ENCODE data around the gene CA10.
A peak's percentile ranks its signal among the peaks of the same experiment; 100 is the strongest.

CA10 gene

GRCh38 chr17:52048137-52048898 lies 110.2 kb downstream of the CA10 start:
- DNase-seq = no peak

- no peak for DNase-seq
These were observed 111.4 kb downstream of the CA10 start for GRCh38 chr17:52047086-52047485.

DNA sequence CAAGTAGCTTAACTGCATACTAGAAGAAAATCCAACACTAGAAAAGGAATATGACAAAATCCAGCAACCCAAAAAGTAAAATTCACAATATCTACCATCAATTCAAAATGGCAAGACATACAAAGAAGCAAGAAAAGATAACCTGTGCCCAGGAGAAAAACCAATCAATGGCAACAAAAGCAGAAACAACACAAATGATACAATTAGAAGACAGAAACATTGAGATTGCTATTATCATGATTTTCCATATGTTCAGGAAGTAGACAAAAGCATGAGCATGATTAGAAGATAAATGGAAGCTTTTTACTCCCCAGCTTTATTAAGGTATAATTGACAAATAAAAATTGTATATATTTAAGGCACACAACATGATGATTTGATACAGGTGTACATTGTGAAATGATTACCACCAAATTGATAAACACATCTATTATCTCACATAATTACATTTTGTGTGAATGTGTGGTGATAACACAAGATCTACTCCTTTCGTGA lies 117.3 kb downstream of the CA10 start:
- no peak for DNase-seq

GRCh38 chr17:52036416-52036815 lies 122.1 kb downstream of the CA10 start:
- DNase-seq = no peak

- DNase-seq = peak in 33 of 56 donors; percentile 1 to 46 (median 17)
These were observed 123.1 kb downstream of the CA10 start for GRCh38 chr17:52035336-52035915.

DNA sequence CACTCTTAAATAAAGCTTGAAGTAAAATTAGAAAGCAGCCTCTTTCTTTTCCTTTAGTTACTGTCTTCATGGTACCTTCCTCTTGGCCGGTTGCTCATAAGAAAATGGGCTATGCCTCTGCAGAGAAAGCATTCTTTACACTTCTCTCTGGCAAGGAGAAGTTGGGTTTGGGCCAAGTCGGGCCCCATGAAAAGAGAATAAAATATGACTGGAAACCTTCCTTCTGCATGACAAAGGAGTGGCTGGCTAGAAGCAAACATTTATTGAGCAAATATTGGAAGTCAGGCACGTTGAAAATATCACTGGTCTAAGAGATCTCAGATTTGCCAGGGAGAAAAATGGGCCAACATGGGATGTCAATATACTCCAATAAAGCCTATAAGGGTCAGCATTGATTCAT lies 126.1 kb downstream of the CA10 start:
- no peak for DNase-seq

- DNase-seq = no peak
These were observed 128.5 kb downstream of the CA10 start for GRCh38 chr17:52030052-52030451.

GRCh38 chr17:52027620-52028295 lies 130.8 kb downstream of the CA10 start:
- no peak for DNase-seq

DNA sequence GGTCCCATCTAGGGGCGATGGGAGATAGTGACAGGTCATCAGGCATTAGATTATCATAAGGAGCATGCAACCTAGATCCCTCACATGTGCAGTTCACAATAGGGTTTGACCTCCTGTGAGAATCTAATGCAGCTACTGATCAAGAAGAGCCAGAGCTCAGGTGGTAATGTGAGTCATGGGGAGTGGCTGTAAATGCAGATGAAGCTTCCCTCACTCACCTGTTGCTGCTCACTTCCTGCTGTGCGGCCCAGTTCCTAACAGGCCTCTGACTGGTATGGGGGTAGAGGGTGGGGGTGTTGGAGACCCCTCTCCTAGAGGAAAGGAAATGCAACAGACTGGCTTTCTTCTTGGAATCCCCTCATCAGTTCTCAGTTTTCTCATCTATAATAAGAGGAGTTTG lies 131.4 kb downstream of the CA10 start:
- DNase-seq = no peak

GRCh38 chr17:52026075-52026474 lies 132.4 kb downstream of the CA10 start:
- DNase-seq = no peak

GRCh38 chr17:52025236-52025635 lies 133.3 kb downstream of the CA10 start:
- DNase-seq = no peak

DNA sequence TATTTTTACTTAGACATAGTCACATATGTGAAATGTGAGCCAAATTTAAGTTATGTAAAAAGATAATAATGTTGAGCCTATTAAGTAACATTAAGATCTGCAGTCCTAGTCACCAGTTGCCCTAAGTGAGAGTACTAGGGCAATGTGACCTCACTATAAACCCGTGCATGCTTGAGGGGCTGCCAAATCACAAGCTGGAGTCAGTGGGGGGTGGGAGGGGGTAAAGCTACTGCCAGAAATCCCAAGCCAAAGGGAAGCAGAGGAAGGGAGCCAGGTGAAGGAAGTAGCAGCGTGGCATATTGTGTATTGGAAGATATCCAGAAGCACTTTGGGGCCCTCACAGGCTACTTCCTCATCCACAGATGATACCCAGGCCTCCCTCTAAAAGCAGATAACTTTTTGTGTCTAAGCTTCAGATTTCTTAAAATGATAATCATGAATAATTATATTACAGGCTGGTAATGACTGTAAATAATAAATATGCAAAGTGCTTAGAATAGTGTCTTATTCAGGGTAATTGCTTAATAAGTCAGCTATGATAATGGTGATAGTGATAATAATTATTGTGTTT lies 134.1 kb downstream of the CA10 start:
- DNase-seq = no peak

- DNase-seq = no peak
These were observed 147.4 kb downstream of the CA10 start for GRCh38 chr17:52011064-52011463.

DNA sequence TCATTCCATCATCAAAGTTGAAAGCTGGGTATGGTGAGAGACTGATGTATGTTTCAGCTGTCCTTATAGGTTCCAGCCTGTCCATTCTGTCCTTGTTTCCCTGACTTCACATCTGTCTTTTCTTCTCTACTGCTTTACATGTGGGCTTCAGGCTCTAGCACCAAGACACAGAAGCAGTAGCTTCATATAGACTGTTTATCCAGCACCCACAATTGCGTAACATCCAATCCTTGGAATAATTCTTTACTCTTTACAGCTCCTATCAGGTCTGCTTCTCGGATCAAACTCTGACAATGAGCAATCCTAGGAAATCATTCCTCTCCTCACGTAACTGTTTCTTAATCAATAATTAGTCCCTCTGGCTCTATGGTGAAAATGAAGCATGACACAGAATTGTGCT lies 158.9 kb downstream of the CA10 start:
- no peak for DNase-seq

GRCh38 chr17:51997723-51998122 lies 160.8 kb downstream of the CA10 start:
- DNase-seq = no peak

GRCh38 chr17:51995797-51996403 lies 162.6 kb downstream of the CA10 start:
- no peak for DNase-seq

GRCh38 chr17:51992864-51993416 lies 165.6 kb downstream of the CA10 start:
- DNase-seq = no peak

GRCh38 chr17:51971121-51971520 lies 187.4 kb downstream of the CA10 start:
- DNase-seq = no peak

GRCh38 chr17:51961689-51962088 lies 196.8 kb downstream of the CA10 start:
- DNase-seq = no peak

DNA sequence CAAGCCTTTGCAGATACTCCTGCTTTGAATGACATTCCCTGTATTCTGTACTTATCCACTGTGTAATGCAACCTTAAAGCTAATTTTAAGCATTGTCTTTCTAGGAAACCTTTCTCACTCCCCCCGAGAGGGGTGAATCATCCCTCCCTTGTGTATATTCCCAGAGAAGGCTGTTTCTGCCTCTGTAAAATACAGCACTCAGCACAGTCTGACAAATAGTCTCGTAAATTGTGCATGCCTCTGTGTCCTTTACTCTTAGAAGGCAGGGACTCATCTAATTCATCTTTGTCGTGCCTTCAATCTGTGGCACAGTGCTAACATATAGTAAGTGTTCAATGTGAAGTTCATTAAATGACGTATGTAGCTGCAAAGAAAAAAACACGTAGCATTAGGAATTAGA lies 200.7 kb downstream of the CA10 start:
- DNase-seq = peak in 5 of 56 donors; percentile 3 to 18 (median 5)

DNA sequence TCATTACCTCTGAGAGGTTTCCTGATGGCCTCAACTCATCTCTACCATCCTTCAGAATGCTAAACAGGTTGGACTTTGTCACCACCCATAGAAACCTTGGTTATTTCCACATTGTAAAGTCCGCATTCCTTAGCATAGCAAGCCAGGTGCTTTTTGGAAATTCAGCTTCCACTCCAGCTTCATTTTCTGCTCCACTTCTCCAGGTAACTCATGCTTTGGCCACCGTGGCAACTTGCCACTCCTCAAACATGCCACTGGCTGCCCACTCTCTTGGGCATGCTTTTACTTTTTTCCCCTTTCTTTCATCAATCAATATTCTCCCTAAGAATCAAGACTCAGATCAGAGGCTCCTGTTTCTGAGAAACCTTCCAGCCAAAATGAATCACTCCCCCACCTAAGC lies 203.3 kb downstream of the CA10 start:
- DNase-seq = no peak

Data from nucleus accumbens (tissue), 56 donors.